GM19467 (cell line): ENCODE measurements around the gene IPO9.
"Not testable (repeated sequence)": the region's sequence is repeated elsewhere in the genome, so short reads cannot be mapped to it uniquely, and the experiment has no call there.

Experiments
- ATAC-seq: cut with Tn5 transposase; IDR thresholded peaks from one replicate; pipeline ENCODE4 v1.9.1; 2021; ENCODE audit warnings: mild to moderate bottlenecking, moderate library complexity; ENCODE audit not compliant: unreplicated experiment

Gene IPO9

DNA sequence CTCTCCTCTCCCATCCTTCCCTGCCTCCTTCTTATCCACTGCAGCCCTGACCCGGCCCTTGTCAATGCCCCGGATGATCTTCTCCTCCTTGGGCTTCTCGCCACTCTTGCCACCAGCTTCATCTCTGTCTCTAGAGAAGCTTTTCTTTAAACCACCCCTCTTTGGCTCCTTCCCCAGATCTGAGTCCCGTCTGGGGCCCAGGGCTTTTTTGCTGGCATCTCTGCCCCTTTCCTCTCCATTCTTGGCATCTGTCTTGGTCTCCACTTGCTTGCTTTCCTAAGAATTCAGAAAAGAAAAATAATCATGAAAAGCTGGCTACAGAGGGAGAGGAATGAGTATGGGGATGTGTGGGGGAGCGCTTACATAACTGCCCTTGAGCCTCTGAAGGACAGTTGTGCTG lies 71.5 kb downstream of the IPO9 start:
- no peak for ATAC-seq

GRCh38 chr1:201901036-201901435 lies 72.1 kb downstream of the IPO9 start:
- ATAC-seq: not testable (repeated sequence)

DNA sequence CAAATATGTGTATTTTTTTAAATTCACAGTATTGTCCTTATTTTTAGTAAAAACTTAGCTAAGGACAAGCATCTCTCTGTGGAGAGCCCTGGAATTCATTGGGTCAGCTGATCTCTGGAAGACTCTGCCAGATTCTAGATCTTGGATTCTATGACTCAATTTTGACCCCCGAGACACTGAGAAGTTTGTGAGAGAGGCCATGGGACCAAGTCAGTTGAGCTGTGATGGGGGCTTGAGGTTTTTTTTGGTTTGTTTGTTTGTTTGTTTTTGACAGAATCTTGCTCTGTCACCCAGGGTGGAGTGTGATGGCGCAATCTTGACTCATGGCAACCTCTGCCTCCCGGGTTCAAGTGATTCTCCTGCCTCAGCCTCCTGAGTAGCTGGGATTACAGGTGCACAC lies 73.2 kb downstream of the IPO9 start:
- no peak for ATAC-seq

GRCh38 chr1:201903135-201903534 lies 74.2 kb downstream of the IPO9 start:
- ATAC-seq: no peak

- ATAC-seq: no peak
These were observed 75.6 kb downstream of the IPO9 start for GRCh38 chr1:201904579-201904978.

DNA sequence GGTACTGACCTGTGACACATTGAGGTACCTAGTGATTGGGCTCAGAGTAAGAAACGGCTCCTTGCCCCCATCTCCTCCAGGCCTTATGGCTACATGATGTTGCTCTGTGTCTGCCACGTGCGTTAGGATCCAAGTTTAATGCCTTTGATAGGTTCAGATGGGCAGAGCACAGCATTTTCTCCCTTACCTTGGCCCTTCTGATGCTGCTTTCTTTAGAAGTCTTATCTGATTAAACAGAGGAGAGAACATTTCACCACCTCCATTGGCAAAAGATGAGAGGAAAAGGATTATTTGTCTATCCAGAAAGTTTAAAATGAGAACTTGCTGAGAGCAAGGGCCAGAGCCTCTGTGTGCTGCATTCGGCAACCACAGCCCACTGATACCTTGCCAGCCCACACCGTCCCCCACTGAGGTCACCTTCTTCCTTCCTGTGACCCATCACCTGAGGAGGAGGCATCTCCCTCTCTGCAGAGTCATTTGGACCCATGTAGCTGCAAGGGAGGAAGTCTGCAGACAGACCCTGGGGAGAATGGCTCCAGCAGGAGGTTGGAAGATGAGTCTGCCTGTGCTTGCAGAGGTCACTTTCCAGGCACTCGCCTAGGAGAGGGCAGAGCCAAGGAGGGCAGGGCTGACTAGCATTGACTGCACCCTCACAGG lies 76.4 kb downstream of the IPO9 start:
- no peak for ATAC-seq

DNA sequence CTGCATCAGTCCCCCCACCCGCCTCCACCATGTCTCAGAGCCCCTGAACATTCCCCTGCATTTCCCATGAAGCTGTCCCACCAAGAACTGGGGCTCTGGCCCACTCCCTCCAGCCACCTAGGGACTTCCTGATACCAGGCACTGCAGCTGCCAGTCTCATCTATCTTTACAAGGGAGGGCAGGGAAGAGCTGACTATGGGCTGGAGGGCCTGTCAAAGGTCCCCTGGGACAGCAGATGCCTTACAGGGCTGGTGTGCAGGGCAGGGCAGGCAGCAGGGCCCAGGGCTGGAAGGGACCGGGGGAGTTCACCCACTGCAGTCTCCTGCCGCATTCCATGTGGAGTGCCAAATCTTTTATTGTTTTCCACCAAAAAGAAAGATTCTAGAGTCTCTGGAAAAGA lies 77.4 kb downstream of the IPO9 start:
- no peak for ATAC-seq

- no peak for ATAC-seq
These were observed 78.7 kb downstream of the IPO9 start for GRCh38 chr1:201907621-201908020.

GRCh38 chr1:201911826-201912571 lies 83.0 kb downstream of the IPO9 start:
- ATAC-seq: no peak

DNA sequence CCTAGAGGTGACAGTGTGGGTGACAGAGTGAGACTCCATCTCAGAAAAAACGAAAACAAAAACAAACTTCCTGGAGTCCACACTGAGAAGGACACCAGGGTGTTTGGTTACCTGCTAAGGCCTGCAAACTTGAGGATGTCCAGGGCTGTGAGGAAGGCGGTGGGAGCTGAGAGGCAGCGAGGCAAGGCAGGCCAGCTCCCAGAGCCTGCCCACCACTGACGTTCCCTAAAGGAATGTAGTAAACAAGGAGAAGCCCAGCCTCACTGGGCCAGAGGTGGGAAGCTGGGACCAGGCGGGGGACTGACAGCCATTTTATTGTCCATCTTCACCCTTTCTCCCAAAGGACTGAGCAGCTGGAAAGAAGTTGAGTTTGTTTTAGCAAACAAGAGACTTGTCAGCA lies 83.9 kb downstream of the IPO9 start:
- ATAC-seq: no peak

DNA sequence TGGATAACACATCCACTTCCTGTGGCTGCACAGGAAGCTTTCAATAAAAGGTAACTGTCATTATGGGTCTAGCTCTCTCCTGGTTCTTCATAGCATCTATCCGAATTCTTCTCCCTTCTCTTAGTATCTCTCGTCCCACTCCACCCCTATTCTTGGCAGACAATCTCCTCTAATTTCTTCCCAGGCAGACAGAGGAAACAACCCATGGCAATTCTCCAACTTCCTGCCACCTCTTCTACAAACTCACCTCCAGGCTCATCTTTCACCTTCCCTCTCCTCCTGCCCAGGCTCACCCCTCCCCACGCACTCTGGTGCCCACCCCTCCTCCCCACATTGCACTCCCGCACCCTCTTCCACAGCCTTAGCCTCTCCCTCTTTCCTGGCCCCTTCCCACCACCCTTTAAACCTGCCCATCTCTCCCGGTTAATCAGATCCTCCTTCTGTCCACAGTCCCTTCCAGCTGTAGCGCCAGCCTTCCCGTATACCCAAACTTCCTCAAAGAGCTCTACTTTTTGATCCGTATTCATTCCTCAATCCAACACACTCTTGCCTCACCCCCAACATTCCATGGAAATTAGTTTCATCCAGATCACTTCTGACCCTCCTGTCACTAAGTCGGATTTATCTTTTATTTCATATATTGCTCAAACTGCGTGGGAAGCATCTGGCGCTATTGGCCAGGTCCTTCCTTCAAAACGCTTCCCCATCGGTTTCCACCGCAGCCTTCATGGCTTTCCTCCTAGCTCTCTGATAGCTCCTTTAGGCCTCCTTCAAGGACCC lies 85.7 kb downstream of the IPO9 start:
- ATAC-seq: no peak

- no peak for ATAC-seq
These were observed 87.8 kb downstream of the IPO9 start for GRCh38 chr1:201916649-201917249.

DNA sequence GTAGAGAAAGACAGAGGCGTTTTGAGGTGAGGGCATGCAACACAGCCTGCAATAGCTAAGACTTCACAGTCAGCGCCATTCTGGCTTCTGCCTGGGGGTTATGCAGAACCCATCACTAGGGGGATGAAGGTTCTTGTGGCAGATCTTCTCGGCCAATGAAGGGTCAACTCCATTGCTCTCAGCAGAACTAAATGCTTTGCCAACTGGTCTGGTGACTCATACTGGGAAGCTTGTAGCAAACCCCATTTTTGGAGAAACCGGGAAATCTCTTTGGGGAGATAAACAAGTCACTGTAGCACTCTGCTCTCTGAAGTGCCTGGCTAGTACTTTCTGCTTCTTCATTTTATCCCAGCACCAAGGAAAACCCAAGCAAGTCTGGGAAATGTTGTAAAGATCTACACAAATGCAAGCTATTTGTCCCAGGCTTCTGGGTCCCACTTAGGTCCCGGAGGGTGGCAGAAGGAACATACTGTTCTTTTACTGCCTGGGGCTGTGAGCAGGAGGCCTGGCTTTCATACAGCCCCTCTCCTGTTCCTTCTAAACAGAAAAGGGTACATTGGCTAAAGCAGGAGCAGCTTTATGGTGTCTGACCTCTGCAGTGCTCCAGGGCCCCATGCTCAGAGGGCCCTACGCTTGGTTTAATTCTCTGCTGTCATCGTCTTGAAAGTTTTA lies 88.5 kb downstream of the IPO9 start:
- ATAC-seq: no peak

GRCh38 chr1:201918343-201918742 lies 89.4 kb downstream of the IPO9 start:
- no peak for ATAC-seq

- no peak for ATAC-seq
These were observed 93.1 kb downstream of the IPO9 start for GRCh38 chr1:201921952-201922558.

GRCh38 chr1:201925301-201925567 lies 96.3 kb downstream of the IPO9 start:
- ATAC-seq: no peak

- ATAC-seq: no peak
These were observed 97.2 kb downstream of the IPO9 start for GRCh38 chr1:201925981-201926645.

DNA sequence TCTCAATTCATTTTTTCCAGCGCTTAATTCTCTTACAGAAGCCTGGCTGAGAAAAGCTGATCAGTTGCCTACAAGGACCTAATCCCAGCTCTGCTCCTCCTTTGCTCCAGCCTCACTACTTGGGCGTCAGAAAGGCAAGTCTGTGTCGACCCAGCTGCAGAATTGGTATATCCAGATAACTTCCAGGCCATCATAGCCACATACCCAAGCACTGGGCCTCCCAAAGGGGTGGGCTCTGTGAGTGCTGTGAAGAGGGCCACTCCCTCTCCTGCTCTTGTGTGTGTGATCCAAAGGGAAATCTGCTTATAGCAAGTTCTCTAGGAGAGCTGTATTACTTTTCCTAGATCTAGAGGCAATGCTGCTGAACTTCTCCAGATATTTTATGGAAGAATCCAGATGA lies 99.3 kb downstream of the IPO9 start:
- ATAC-seq: no peak

DNA sequence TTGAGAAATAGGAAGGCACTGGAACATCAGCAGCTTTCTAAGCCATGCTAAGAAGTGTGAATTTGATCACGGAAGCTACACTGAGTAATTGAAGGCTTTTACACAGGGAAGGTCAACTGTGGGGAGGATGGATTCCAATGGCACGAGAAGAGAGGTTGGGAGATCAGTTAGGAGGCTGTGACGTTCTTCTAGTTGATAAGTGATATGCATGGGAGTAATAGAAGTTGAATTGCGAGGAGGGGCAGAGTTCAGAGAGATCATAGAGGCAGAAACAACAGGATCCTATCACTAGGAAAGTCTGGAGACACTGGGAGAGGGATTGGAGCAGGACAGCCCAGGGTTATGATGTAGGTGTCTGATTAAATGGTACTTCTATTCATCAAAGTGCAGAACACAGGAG lies 101.2 kb downstream of the IPO9 start:
- no peak for ATAC-seq

GRCh38 chr1:201930803-201931202 lies 101.8 kb downstream of the IPO9 start:
- no peak for ATAC-seq
